Endometrial microvascular endothelial cells (primary cell): ENCODE results near the gene HMGB2. TPM values are rescaled to one million over a fixed set of nuclear protein-coding genes. Genes with fewer than 3 reads are reported as not detected.

ENCODE experiments used
- in situ Hi-C: cut with HindIII; loops from 2 replicates; pipeline ENCODE4 v1.10.0; 2017; ENCODE audit warnings: low sequenced_read_pairs, low pct_unique_long_range_greater_than_20kb; ENCODE audit errors: inconsistent ontology term
- total RNA-seq: library from RNA; depleted of rRNA; stranded (reverse); fragments of >200 nt; gene quantifications from one replicate; pipeline ENCODE4 v1.2.3, GENCODE V29; 2015; ENCODE audit errors: inconsistent ontology term

Gene HMGB2
- 77.2 TPM for total RNA-seq

- in situ Hi-C loops = loop anchor here (25.0 kb wide), 1 partner anchor 178 kb away; no protein-coding TSS in a partner anchor
These were observed at the start of gene HMGB2 for GRCh38 chr4:173334085-173334890. Gene HMGB2 (minus strand): TSS chr4:173334358. CDS start chr4:173333649, 709 bp downstream.

DNA sequence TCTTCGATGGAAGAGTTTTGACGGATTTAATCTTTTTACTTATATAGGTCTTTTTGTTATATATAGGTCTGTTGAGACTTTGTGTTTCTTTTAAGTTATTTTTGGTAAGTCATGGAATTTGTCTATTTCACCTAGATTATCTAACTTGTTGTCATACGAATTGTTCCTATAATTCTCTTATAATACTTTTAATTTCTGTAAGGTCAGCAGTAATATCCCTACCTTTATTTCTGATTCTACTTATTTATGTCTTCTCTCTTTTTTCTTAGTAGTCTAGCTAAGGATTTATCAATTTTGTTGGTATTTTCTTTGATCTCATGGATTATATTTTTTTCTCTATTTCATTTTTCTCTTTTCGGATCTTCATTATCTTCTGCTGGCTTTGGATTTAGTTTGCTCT lies 48.2 kb upstream of the HMGB2 start:
- in situ Hi-C loops = no loop called here

- in situ Hi-C loops = no loop called here
These were observed 47.5 kb upstream of the HMGB2 start for GRCh38 chr4:173381610-173382009.

DNA sequence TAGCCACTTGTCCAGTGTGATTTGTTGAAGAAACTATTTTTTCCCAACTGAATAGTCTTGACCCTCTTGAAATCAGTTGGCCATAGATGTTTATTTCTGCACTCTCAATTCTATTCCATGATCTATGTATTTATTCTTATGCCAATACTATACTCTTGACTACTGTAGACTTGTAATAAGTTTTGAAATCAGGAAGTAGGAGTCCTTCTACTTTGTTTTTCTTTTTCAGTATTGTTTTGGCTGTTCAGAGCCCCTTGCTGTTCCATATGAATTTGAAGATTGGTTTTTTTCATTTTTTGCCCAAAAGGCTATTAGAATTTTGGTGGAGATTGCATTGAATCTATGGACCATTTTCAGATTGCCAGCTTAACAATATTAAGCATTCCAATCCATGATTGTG lies 46.8 kb upstream of the HMGB2 start:
- in situ Hi-C loops = no loop called here

- in situ Hi-C loops = no loop called here
These were observed 45.8 kb upstream of the HMGB2 start for GRCh38 chr4:173379929-173380328.

DNA sequence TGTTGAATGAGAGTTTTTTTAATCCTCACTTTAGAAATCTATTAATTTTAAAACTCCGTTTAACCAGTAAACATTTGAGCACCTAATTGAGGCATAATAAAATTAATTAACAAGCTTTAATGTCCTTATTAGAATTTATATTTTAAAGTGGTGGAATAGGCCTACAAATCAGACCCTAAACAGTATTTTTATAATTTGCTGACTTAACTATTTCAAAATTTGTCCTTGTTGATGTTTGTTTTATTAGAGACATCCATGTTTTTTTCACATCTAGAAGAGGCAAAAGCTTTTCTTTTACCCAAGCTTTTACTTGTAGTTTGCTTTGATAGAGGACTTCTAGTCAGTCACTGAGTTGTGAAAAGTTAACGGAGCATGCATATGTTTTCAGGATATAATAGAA lies 40.4 kb upstream of the HMGB2 start:
- in situ Hi-C loops = no loop called here

GRCh38 chr4:173371292-173372192 lies 37.4 kb upstream of the HMGB2 start:
- in situ Hi-C loops = no loop called here

- in situ Hi-C loops = no loop called here
These were observed 36.5 kb upstream of the HMGB2 start, which contains the start of gene SAP30 for GRCh38 chr4:173370477-173371291. Gene SAP30 (plus strand): TSS chr4:173370954. CDS start chr4:173371183, 229 bp downstream.

GRCh38 chr4:173370130-173370476 lies 35.9 kb upstream of the HMGB2 start:
- in situ Hi-C loops = no loop called here

- in situ Hi-C loops = no loop called here
These were observed 33.8 kb upstream of the HMGB2 start for GRCh38 chr4:173367946-173368345.

DNA sequence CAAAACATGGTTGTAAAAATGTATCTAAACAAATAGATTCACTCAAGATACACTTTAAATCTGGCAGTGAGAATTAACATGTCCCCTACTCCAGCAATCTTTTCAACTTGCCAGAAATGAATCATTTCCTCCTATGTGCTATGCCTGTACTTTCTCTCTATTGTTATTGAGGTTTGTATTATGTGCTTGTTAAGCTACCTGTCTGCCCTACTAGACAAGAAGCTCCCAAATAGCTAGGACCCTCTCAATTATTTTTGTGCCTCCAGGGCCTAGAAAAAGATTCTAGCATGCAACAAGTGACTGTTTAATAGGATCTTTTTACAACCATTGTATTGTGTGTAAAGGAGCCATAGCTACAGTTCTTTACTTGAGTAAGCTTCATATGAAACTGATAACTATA lies 33.1 kb upstream of the HMGB2 start:
- in situ Hi-C loops = no loop called here

DNA sequence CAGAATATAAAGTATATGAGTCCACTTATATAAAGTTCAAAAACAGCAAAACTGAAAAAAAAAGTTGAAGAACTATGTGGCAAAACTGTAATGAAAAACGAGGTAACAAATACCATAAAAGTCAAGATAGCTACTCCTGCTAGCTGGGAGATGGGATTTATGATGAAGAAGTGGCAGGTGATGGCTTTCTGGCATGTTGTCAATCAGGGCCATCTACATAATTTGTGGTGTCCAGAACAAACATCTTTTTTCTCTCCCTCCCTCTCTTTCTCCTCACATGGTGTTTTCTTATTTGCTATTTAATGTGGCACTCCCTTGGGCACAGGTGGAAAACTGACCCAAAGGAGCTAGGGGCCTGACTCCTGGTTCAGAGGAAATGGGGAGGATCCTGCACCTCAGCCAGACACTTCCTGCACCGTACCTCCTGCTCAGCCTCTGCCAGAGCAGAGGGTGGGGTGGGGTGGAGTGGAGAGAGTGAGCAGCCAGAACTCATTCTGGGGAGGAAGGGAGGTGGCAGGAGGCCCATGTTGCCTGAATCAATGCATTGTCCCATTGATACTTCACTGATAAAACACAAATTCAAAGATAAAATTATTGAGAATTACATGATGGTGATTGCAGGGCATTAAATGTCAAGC lies 31.3 kb upstream of the HMGB2 start:
- in situ Hi-C loops = no loop called here

DNA sequence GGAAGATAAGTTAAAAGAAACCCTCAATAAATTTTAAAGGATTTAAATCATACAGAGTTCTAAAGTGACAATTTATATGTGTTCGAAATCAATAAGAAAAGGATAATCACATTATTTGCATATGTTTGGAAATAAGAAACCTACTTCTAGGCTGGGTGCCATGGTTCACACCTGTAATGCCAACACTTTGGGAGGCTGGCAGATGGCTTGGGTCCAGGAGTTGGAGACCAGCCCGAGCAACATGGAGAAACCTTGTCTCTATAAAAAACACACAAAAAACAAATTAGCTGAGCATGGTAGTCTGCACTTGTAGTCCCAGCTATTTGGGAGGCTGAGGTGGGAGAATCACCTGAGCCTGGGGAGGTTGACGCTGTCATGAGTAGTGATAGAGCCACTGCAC lies 28.5 kb upstream of the HMGB2 start:
- in situ Hi-C loops = no loop called here

DNA sequence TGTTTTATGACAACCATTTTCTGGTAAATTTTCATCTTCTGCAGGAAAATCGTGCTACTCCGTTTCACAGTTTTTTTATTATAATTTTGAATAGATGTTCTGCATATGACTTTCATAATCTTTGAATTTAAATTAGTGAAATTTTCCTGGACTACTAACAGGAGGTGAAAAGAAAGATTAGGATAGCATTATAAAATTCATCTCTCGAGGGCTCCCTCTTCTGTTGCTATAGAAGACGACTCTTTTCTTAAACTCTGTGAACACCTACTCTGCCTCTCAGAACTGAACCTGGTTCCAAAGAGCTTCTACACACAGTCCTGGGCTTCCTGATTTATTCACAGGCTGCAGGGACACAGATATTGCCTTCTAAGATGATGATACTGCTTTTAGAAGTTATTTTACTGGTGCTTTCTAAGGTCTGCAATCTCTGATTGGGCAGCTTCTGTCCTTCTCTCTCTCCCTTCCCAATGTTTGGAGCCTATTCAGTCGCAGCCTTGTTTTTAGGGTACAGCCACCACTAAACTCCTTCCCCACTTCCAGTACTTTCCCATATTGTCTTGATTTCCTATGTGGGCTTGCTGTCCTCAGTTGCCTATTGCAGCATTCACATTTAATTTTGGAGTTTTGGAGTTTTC lies 26.5 kb upstream of the HMGB2 start:
- in situ Hi-C loops = no loop called here

DNA sequence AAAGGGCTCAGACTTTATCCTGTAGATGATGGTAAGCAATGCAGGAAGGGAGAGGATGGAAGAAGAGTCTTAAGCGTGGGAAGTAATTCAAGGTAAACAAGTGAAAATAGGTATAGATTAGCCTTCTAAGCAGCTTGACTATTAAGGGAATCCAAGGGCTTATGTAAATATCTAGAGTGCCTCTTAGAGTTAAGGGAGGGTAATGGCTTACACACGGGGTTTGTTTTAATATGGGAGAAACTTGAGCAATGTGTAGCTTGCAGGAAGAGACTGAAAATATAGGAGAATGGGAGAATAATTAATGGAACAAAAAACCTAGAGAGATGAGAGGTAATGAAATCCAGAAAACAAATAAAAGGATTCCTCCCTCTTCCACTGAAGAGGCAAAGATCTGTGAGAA lies 23.8 kb upstream of the HMGB2 start:
- in situ Hi-C loops = no loop called here

GRCh38 chr4:173347467-173347866 lies 13.3 kb upstream of the HMGB2 start:
- in situ Hi-C loops = loop anchor here (25.0 kb wide), 1 partner anchor 165 kb away; no protein-coding TSS in a partner anchor

- in situ Hi-C loops = loop anchor here (25.0 kb wide), 1 partner anchor 166 kb away; no protein-coding TSS in a partner anchor
These were observed 11.9 kb upstream of the HMGB2 start for GRCh38 chr4:173346074-173346473.

GRCh38 chr4:173345648-173346047 lies 11.5 kb upstream of the HMGB2 start:
- in situ Hi-C loops = loop anchor here (25.0 kb wide), 1 partner anchor 167 kb away; no protein-coding TSS in a partner anchor
